Measurements from ENCODE around the gene NOSTRIN.

Gene NOSTRIN

DNA sequence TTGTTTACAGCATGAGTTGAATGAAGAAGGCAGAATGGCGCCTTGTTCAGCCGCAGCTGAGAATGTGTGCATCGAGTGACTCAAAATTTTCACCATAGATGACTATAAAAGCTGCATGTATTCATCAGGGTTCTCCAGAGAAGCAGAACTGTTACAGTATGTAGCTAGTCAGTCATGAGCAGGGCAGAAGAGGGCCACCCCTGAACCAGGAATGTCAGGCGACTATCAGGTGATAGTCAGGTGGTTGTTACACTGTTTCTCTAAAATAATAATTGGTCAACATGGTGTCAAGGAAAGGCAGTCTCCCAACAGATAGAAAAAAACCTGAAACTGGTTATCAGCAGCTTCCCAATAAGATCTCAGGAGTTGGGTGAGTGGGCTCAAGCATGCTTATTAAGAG lies 20.2 kb upstream of the NOSTRIN start:
- Histone ChIP-seq H3K4me1 (ENCODE audit: control insufficient read depth in 1 of 2, insufficient read depth in 1 of 2, low read depth in 1 of 2, low read length in 1 of 2) (no peaks in the 10 kb centered on the region), H3K27ac (no peak overlapping the region), H3K4me3 (ENCODE audit: low read depth in 1 of 2, low read length in 1 of 2) (no peak overlapping the region), H3K27me3 (no peaks in the 10 kb centered on the region), H3K9me3 (no peaks in the 10 kb centered on the region), H3K36me3 (no peaks in the 10 kb centered on the region)
- TF ChIP-seq, protein P1, sequence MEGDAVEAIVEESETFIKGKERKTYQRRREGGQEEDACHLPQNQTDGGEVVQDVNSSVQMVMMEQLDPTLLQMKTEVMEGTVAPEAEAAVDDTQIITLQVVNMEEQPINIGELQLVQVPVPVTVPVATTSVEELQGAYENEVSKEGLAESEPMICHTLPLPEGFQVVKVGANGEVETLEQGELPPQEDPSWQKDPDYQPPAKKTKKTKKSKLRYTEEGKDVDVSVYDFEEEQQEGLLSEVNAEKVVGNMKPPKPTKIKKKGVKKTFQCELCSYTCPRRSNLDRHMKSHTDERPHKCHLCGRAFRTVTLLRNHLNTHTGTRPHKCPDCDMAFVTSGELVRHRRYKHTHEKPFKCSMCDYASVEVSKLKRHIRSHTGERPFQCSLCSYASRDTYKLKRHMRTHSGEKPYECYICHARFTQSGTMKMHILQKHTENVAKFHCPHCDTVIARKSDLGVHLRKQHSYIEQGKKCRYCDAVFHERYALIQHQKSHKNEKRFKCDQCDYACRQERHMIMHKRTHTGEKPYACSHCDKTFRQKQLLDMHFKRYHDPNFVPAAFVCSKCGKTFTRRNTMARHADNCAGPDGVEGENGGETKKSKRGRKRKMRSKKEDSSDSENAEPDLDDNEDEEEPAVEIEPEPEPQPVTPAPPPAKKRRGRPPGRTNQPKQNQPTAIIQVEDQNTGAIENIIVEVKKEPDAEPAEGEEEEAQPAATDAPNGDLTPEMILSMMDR (IDR thresholded peaks at IDR 0.05): no peak

- Histone ChIP-seq H3K4me1 (ENCODE audit: control insufficient read depth in 1 of 2, insufficient read depth in 1 of 2, low read depth in 1 of 2, low read length in 1 of 2) (no peaks in the 10 kb centered on the region), H3K36me3 (no peaks in the 10 kb centered on the region), H3K27me3 (no peaks in the 10 kb centered on the region), H3K27ac (no peak overlapping the region), H3K4me3 (ENCODE audit: low read depth in 1 of 2, low read length in 1 of 2) (no peak overlapping the region), H3K9me3 (no peaks in the 10 kb centered on the region)
- TF ChIP-seq, protein P1 (IDR thresholded peaks at IDR 0.05): no peak
Observed at GRCh38 chr2:168784993-168785392, 17.4 kb upstream of the NOSTRIN start.

GRCh38 chr2:168787098-168787781 lies 15.2 kb upstream of the NOSTRIN start:
- no peak overlapping the region for H3K4me3 ChIP-seq (ENCODE audit: low read depth in 1 of 2, low read length in 1 of 2)
- H3K4me1 ChIP-seq (ENCODE audit: control insufficient read depth in 1 of 2, insufficient read depth in 1 of 2, low read depth in 1 of 2, low read length in 1 of 2): no peaks in the 10 kb centered on the region
- H3K27me3 ChIP-seq: no peaks in the 10 kb centered on the region
- TF ChIP-seq, protein P1 (IDR thresholded peaks at IDR 0.05): no peak
- H3K36me3 ChIP-seq: no peaks in the 10 kb centered on the region
- H3K9me3 ChIP-seq: no peaks in the 10 kb centered on the region
- H3K27ac ChIP-seq: no peak overlapping the region

GRCh38 chr2:168787782-168788376 lies 14.6 kb upstream of the NOSTRIN start:
- H3K9me3 ChIP-seq: no peaks in the 10 kb centered on the region
- no peaks in the 10 kb centered on the region for H3K27me3 ChIP-seq
- H3K27ac ChIP-seq: no peak overlapping the region
- TF ChIP-seq, protein P1 (IDR thresholded peaks at IDR 0.05): no peak
- no peak overlapping the region for H3K4me3 ChIP-seq (ENCODE audit: low read depth in 1 of 2, low read length in 1 of 2)
- H3K36me3 ChIP-seq: no peaks in the 10 kb centered on the region
- no peaks in the 10 kb centered on the region for H3K4me1 ChIP-seq (ENCODE audit: control insufficient read depth in 1 of 2, insufficient read depth in 1 of 2, low read depth in 1 of 2, low read length in 1 of 2)

DNA sequence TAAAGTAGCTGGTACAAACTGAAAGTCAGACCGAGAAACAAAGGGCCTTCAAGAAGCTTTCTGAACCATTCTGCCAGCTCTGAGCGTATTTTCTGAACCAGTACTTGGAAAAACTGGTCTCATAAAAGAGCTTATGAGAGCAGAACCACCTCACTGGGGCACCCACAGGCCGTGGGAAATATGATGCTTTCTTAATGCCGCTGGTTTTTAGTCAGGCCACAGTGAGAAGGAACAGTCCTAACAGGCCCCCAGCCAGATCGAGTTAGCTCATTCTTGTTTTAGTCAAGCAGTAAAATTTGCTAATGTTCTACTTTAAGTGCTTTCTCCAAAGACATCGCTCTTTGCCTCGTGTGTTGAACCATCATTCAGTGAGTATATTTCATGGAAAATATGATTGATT lies 12.7 kb upstream of the NOSTRIN start:
- Histone ChIP-seq H3K9me3 (no peaks in the 10 kb centered on the region), H3K27ac (no peak overlapping the region), H3K27me3 (no peaks in the 10 kb centered on the region), H3K4me3 (ENCODE audit: low read depth in 1 of 2, low read length in 1 of 2) (no peak overlapping the region), H3K36me3 (no peaks in the 10 kb centered on the region), H3K4me1 (ENCODE audit: control insufficient read depth in 1 of 2, insufficient read depth in 1 of 2, low read depth in 1 of 2, low read length in 1 of 2) (no peaks in the 10 kb centered on the region)
- TF ChIP-seq, protein P1 (IDR thresholded peaks at IDR 0.05): no peak

Measured in neutrophil (primary cell).